Measurements from ENCODE around the gene CCNF. TPM values are rescaled to one million over a fixed set of nuclear protein-coding genes. Genes with fewer than 3 reads are reported as not detected.

The CCNF gene
- total and polyA plus RNA-seq, 12 donors = 0.71 to 5.4 (median 2.2) TPM

DNA sequence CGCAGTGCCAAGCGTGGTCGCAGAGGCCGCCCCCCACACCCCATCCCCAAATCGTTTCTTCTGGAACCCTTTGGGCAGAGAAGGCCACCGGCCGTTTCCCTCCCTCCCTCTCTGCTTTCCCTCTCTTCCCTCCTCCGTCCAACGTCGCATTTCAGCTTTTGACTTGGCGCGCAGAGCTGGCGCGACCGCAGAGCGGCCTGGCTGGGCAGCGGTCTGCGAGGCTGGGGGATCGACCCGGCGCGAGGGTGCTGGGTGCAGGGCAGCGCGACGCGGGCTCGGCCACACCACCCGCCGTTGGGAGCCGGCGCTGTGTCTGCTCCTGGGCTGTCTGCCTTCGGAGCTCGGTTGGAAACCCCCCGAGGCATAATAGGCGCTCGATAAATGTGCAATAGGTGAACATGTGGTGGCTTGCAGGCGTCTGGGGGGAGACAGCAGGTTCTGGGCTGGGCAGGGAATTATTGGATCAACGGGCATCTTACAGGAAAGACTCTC, 39.0 kb downstream of the CCNF start:
- peak overlapping the region in 2 of 5 donors; percentile 44 to 70 for H3K27ac ChIP-seq

DNA sequence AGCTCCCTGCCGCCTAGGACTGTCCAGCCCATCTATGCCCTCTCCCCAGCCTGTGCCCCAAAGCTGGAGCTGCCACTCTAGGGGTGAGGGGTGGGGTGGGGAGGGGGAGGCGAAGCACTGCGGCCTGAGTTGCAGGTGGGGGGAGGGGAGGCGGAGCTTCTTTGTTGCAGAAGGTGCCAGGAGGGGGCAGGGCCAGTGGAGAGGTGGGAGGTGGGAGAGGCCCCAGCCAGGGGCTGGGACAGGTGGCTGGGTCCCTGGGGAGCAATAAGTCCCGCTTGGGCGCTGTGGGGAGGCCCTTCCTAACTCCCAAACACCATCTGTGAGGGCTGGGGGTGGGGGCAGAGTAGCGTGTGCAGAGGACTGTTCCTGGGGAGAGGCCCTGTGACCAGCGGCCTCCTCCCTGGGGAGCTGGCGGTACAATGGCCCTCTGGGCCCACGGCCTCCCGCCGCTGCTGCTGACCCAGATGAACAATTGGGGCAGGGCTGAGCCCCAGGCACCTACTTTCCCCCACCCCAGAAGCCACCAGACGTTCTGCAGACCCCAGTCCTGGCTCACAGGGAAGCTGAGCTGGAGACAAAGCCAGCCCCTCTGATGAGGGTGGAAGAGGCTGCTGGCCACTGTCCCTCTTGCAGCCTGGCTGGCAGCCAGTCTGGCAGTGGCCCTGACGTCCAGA, 39.6 kb downstream of the CCNF start:
- peak in 5 of 7 donors; percentile 52 to 71 (median 61) for DNase-seq
- Histone ChIP-seq H3K36me3 (replicated peaks in 1 of 2) (no peaks in the 10 kb centered on the region), H3K27me3 (peaks cover 17% of the 10 kb centered on the region), H3K4me3 (no peak overlapping the region), H3K9me3 (replicated peaks in 1 of 3) (no peaks in the 10 kb centered on the region), H3K4me1 (replicated peaks in 1 of 2) (peaks cover 25 to 45% of the 10 kb centered on the region in 2 donors), H3K27ac (peak overlapping the region in 1 of 5 donors; percentile 54)
- WGBS, 4 donors = 19 to 31% (median 25%) methylated on average over 3 to 14 of the region's 14 CpGs
- peak in 1 of 2 donors; percentile 13 for TF ChIP-seq POLR2A (IDR thresholded peaks at IDR 0.05)
- TF ChIP-seq, protein P1, sequence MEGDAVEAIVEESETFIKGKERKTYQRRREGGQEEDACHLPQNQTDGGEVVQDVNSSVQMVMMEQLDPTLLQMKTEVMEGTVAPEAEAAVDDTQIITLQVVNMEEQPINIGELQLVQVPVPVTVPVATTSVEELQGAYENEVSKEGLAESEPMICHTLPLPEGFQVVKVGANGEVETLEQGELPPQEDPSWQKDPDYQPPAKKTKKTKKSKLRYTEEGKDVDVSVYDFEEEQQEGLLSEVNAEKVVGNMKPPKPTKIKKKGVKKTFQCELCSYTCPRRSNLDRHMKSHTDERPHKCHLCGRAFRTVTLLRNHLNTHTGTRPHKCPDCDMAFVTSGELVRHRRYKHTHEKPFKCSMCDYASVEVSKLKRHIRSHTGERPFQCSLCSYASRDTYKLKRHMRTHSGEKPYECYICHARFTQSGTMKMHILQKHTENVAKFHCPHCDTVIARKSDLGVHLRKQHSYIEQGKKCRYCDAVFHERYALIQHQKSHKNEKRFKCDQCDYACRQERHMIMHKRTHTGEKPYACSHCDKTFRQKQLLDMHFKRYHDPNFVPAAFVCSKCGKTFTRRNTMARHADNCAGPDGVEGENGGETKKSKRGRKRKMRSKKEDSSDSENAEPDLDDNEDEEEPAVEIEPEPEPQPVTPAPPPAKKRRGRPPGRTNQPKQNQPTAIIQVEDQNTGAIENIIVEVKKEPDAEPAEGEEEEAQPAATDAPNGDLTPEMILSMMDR (IDR thresholded peaks at IDR 0.05) = no peak
- intact Hi-C loops (cut with DNase I) = no loop called here

More for the DNA sequence above, 39.0 kb downstream of the CCNF start:
- DNase-seq = peak in 1 of 7 donors; percentile 24
- Histone ChIP-seq H3K4me1 (replicated peaks in 1 of 2) (peaks cover 25 to 41% of the 10 kb centered on the region in 2 donors), H3K4me3 (peak overlapping the region in 1 of 4 donors; percentile 71), H3K9me3 (replicated peaks in 1 of 3) (no peaks in the 10 kb centered on the region), H3K27me3 (peaks cover 17% of the 10 kb centered on the region), H3K36me3 (replicated peaks in 1 of 2) (no peaks in the 10 kb centered on the region)
- intact Hi-C loops (cut with DNase I) = no loop called here
- TF ChIP-seq, protein P1 (IDR thresholded peaks at IDR 0.05) = no peak
- TF ChIP-seq POLR2A (IDR thresholded peaks at IDR 0.05) = no peak
- 0 to 7% (median 2%) methylated on average over 1 to 38 of the region's 38 CpGs for WGBS, 4 donors

DNA sequence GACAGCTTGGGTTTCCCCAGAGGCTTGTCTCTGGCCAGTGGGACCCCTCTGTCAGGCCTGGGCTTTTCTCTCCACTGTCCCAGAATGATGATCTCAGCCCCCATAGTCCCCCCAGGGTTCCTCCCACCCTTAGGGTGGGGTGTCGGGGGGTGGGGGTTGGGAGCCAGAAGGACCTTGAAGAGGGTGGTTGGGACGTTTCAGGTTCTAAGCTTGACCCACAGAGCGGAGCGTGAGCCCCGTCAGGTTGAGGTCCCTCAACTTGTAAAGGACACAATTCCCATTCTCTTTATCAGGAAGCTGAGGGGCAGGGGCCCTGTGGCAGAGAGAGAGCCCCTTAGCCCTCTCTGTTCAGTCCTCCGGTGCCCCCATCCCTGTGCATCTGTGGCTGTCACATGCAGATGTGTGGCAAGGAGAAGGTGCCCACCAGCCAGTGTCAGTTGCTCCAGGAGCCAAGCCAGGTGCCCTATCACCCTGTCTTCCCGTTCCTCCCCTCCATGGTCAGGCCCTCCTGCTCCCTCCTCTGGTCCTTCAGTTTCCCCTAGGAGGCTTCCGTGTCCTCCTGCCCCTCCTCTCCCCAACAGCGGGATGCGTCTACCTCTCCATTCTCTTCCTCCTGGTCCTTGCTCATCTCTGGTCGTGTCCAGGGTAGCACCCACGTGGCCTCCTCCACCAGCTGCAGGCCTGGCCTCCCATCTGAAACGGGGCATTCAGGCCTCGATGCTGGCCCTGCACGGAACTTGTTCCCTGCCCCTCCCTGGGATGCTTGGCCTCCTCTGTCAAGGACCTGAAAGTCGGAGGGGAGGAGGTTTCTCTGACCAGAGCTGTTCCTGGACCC, 40.4 kb downstream of the CCNF start:
- Histone ChIP-seq H3K4me1 (replicated peaks in 1 of 2) (peaks cover 32 to 52% of the 10 kb centered on the region in 2 donors), H3K36me3 (replicated peaks in 1 of 2) (no peaks in the 10 kb centered on the region), H3K4me3 (no peak overlapping the region), H3K27ac (peak overlapping the region in 1 of 5 donors; percentile 54), H3K27me3 (peaks cover 17% of the 10 kb centered on the region), H3K9me3 (replicated peaks in 1 of 3) (no peaks in the 10 kb centered on the region)
- intact Hi-C loops (cut with DNase I) = no loop called here
- no peak for TF ChIP-seq POLR2A (IDR thresholded peaks at IDR 0.05)
- TF ChIP-seq, protein P1 (IDR thresholded peaks at IDR 0.05) = no peak
- no peak for DNase-seq
- WGBS, 4 donors = 50 to 54% (median 51%) methylated on average over 10 to 16 of the region's 16 CpGs

DNA sequence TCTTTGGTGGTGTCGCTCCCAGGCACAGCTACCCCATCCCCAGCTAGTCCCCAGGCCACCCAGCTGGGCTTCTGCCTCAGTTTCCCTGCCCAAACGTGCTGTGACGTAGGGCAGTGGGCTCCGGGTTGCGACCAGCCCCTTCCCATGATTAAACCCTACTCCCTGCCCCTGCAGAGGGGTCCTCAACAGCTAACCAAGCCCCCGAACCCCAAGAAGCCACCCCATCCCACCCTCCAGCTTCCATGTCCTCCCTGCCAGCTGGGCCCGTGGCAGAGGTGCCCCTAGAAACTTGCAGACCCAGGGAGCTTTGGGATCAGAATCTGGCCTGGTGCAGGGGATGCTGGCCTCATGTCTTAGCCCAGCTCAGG, 41.0 kb downstream of the CCNF start:
- intact Hi-C loops (cut with DNase I) = no loop called here
- no peak for TF ChIP-seq POLR2A (IDR thresholded peaks at IDR 0.05)
- TF ChIP-seq, protein P1 (IDR thresholded peaks at IDR 0.05) = no peak
- no peak for DNase-seq
- Histone ChIP-seq H3K27ac (peak overlapping the region in 1 of 5 donors; percentile 8), H3K27me3 (peaks cover 17% of the 10 kb centered on the region), H3K4me3 (no peak overlapping the region), H3K36me3 (replicated peaks in 1 of 2) (no peaks in the 10 kb centered on the region), H3K9me3 (replicated peaks in 1 of 3) (no peaks in the 10 kb centered on the region), H3K4me1 (replicated peaks in 1 of 2) (peaks cover 32 to 53% of the 10 kb centered on the region in 2 donors)
- 74 to 85% (median 83%) methylated on average over 5 to 7 of the region's 7 CpGs for WGBS, 4 donors
